HepG2 (cell line): ENCODE results near the gene CCL27. TPM values are rescaled to one million over a fixed set of nuclear protein-coding genes. Genes with fewer than 3 reads are reported as not detected.

Experiments used
- BRCA1 ChIP-seq: sonication (generic); formaldehyde crosslinking; IDR thresholded peaks from 2 replicates; pipeline ENCODE4 v1.4.0; 2020; ENCODE audit warnings: missing genetic modification reagents
- FIP1L1 ChIP-seq: fragments of 200-400 bp; formaldehyde crosslinking; IDR thresholded peaks from 2 replicates; pipeline ENCODE4 v1.6.1; 2018; ENCODE audit warnings: low read depth, mild to moderate bottlenecking, low read length, moderate library complexity, borderline replicate concordance; ENCODE audit not compliant: insufficient read depth
- HCFC1 ChIP-seq: fragments of 150-350 bp; IDR thresholded peaks from 2 replicates; pipeline ENCODE4 v1.6.1; 2014; ENCODE audit warnings: low read depth, low read length
- ISL2 ChIP-seq: sonication (generic); formaldehyde crosslinking; IDR thresholded peaks from 2 replicates; pipeline ENCODE4 v1.5.0; 2020; ENCODE audit warnings: missing genetic modification reagents
- MBD4 ChIP-seq: IDR thresholded peaks from 2 replicates; pipeline ENCODE4 v1.6.1; 2012; ENCODE audit warnings: low read length, inconsistent platforms, borderline replicate concordance
- NCOA1 ChIP-seq: sonication (generic); formaldehyde crosslinking; IDR thresholded peaks from 2 replicates; pipeline ENCODE4 v1.9.0; 2021; ENCODE audit warnings: missing genetic modification reagents
- RFX3 ChIP-seq: IDR thresholded peaks from 2 replicates; pipeline ENCODE4 v1.6.1; 2016; ENCODE audit warnings: missing biosample characterization, missing genetic modification reagents
- STAT5B ChIP-seq: sonication (generic); formaldehyde crosslinking; IDR thresholded peaks from 2 replicates; pipeline ENCODE4 v1.4.0; 2020; ENCODE audit warnings: missing genetic modification reagents
- ZNF274 ChIP-seq: sonication (generic); formaldehyde crosslinking; IDR thresholded peaks from 2 replicates; pipeline ENCODE4 v1.5.1; 2020; ENCODE audit warnings: mild to moderate bottlenecking, missing genetic modification reagents
- ZNF430 ChIP-seq: sonication (generic); formaldehyde crosslinking; IDR thresholded peaks from 2 replicates; pipeline ENCODE4 v1.9.0; 2021; ENCODE audit warnings: mild to moderate bottlenecking, missing genetic modification reagents
- ZNF780A ChIP-seq: sonication (generic); formaldehyde crosslinking; IDR thresholded peaks from 2 replicates; pipeline ENCODE4 v1.8.0; 2022; ENCODE audit warnings: mild to moderate bottlenecking, missing genetic modification reagents, moderate library complexity
- polyA plus RNA-seq, 8 experiments: library from polyadenylated mRNA; depleted of rRNA in 3 of 8; stranded (reverse) in 7 of 8; unstranded in 1 of 8; fragments of >200 nt; fragmentation: Illumina TruSeq in 4 of 8; extraction: Trizol in 4 of 8; gene quantifications; 2 replicates each; pipeline versions ENCODE4 v1.2.1 to v1.2.3, GENCODE V29; 2011 to 2016; ENCODE audit warnings: low read depth in 4 of 8, missing spikeins in 1 of 8, mixed read lengths in 1 of 8; ENCODE audit not compliant: insufficient read depth in 1 of 8
- total RNA-seq, 5 experiments: library from RNA; depleted of rRNA; stranded (reverse); fragments of >200 nt; fragmentation: Illumina TruSeq; extraction: Trizol; gene quantifications; 2 replicates each; pipeline ENCODE4 v1.2.3, GENCODE V29; 2016; ENCODE audit warnings: low read depth in 1 of 5
- TF ChIP-seq, protein P1 (sequence below), 2 experiments: sonication (generic) in 1 of 2; formaldehyde crosslinking in 1 of 2; IDR thresholded peaks; 2 replicates each; pipeline versions ENCODE4 v1.5.1 to v1.6.1; 2011 to 2020; ENCODE audit warnings: borderline replicate concordance in 1 of 2, low read depth in 1 of 2, low read length in 1 of 2, mild to moderate bottlenecking in 1 of 2, missing genetic modification reagents in 1 of 2, moderate library complexity in 1 of 2
- TF ChIP-seq, protein P2 (sequence below): sonication (generic); formaldehyde crosslinking; IDR thresholded peaks from 2 replicates; pipeline ENCODE4 v1.5.0; 2020; ENCODE audit warnings: mild to moderate bottlenecking, missing genetic modification reagents
- TF ChIP-seq, protein P3 (sequence below), 2 experiments: fragments of 450-650 bp in 1 of 2; sonication (generic) in 1 of 2; formaldehyde crosslinking in 1 of 2; IDR thresholded peaks; 2 replicates each; pipeline versions ENCODE4 v1.6.1 to v1.8.0; 2016 to 2022; ENCODE audit warnings: antibody characterized with exemption in 1 of 2, mild to moderate bottlenecking in 1 of 2, missing genetic modification reagents in 1 of 2
- TF ChIP-seq, protein P4 (sequence below): sonication (generic); formaldehyde crosslinking; IDR thresholded peaks from 2 replicates; pipeline ENCODE4 v1.4.0; 2020; ENCODE audit warnings: missing genetic modification reagents

CCL27 gene
- total and polyA plus RNA-seq, 2 of the 13 experiments (the other 11 are each of a cell fraction or from before 2014, with no cell fraction given) = not detected

DNA sequence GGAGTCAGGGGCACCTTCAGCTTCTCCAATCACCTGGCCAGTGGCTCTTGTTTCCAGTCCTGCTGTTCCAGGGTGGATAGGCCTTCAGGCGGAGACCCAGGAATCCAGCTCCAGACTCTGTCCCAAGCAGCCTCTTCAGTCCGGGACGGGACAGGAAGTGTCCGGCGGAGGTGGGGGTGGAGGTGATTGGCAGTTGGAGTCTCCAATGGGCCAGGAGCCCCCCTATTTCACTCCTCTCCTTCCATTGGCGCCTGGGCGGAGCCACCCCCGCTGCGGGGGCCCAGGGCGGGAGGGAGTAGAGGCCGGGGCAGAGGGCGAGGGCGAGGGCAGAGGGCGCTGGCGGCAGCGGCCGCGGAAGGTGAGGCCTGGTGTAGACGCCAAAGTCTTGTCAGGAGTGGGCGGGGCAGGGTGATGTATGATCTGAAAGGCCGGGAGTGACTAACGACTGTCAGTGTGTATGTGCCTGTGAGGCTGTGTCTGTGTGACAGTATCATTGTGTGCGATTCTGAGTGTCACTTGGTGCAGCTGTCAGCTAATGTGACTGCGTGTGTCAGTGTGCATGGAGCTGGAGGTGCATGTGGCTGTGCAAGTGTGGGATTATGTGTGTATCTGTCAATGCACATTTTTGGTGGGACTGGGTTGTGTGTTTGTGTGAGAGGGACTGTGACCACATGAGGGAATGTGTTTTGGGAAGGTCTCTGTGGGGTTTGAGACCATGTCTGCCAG, 10.4 kb downstream of the CCL27 start, which contains the start of gene IL11RA (continued):
- TF ChIP-seq, protein P1, sequence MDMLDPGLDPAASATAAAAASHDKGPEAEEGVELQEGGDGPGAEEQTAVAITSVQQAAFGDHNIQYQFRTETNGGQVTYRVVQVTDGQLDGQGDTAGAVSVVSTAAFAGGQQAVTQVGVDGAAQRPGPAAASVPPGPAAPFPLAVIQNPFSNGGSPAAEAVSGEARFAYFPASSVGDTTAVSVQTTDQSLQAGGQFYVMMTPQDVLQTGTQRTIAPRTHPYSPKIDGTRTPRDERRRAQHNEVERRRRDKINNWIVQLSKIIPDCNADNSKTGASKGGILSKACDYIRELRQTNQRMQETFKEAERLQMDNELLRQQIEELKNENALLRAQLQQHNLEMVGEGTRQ (IDR thresholded peaks at IDR 0.05; ENCODE audit: low read depth, low read length) = no peak
- TF ChIP-seq, protein P1 (CRISPR knock-in tag; IDR thresholded peaks at IDR 0.05; ENCODE audit: borderline replicate concordance) = no peak
- TF ChIP-seq ZNF274 (CRISPR knock-in tag) (no peak; the same call in 1 of the 2 replicates), RFX3 (CRISPR knock-in tag) (no peak), HCFC1 (no peak), ISL2 (CRISPR knock-in tag) (no peak), ZNF430 (CRISPR knock-in tag) (peak; percentile 51; the same call in 1 of the 2 replicates), FIP1L1 (no peak), BRCA1 (CRISPR knock-in tag) (no peak), NCOA1 (no peak), STAT5B (no peak), MBD4 (no peak), ZNF780A (CRISPR knock-in tag) (peak; percentile 79; the same call in 1 of the 2 replicates)
- TF ChIP-seq, protein P2, sequence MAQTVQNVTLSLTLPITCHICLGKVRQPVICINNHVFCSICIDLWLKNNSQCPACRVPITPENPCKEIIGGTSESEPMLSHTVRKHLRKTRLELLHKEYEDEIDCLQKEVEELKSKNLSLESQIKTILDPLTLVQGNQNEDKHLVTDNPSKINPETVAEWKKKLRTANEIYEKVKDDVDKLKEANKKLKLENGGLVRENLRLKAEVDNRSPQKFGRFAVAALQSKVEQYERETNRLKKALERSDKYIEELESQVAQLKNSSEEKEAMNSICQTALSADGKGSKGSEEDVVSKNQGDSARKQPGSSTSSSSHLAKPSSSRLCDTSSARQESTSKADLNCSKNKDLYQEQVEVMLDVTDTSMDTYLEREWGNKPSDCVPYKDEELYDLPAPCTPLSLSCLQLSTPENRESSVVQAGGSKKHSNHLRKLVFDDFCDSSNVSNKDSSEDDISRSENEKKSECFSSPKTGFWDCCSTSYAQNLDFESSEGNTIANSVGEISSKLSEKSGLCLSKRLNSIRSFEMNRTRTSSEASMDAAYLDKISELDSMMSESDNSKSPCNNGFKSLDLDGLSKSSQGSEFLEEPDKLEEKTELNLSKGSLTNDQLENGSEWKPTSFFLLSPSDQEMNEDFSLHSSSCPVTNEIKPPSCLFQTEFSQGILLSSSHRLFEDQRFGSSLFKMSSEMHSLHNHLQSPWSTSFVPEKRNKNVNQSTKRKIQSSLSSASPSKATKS (CRISPR knock-in tag) = no peak
- TF ChIP-seq, protein P3, sequence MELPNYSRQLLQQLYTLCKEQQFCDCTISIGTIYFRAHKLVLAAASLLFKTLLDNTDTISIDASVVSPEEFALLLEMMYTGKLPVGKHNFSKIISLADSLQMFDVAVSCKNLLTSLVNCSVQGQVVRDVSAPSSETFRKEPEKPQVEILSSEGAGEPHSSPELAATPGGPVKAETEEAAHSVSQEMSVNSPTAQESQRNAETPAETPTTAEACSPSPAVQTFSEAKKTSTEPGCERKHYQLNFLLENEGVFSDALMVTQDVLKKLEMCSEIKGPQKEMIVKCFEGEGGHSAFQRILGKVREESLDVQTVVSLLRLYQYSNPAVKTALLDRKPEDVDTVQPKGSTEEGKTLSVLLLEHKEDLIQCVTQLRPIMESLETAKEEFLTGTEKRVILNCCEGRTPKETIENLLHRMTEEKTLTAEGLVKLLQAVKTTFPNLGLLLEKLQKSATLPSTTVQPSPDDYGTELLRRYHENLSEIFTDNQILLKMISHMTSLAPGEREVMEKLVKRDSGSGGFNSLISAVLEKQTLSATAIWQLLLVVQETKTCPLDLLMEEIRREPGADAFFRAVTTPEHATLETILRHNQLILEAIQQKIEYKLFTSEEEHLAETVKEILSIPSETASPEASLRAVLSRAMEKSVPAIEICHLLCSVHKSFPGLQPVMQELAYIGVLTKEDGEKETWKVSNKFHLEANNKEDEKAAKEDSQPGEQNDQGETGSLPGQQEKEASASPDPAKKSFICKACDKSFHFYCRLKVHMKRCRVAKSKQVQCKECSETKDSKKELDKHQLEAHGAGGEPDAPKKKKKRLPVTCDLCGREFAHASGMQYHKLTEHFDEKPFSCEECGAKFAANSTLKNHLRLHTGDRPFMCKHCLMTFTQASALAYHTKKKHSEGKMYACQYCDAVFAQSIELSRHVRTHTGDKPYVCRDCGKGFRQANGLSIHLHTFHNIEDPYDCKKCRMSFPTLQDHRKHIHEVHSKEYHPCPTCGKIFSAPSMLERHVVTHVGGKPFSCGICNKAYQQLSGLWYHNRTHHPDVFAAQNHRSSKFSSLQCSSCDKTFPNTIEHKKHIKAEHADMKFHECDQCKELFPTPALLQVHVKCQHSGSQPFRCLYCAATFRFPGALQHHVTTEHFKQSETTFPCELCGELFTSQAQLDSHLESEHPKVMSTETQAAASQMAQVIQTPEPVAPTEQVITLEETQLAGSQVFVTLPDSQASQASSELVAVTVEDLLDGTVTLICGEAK (IDR thresholded peaks at IDR 0.05) = no peak
- TF ChIP-seq, protein P3 (CRISPR knock-in tag; IDR thresholded peaks at IDR 0.05) = no peak; the same call in 1 of the 2 replicates
- TF ChIP-seq, protein P4, sequence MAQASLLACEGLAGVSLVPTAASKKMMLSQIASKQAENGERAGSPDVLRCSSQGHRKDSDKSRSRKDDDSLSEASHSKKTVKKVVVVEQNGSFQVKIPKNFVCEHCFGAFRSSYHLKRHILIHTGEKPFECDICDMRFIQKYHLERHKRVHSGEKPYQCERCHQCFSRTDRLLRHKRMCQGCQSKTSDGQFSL (CRISPR knock-in tag) = no peak
